HepG2 (cell line): ENCODE data around the gene AADACL4. TPM values are rescaled to one million over a fixed set of nuclear protein-coding genes. Genes with fewer than 3 reads are reported as not detected.

Experiments used
- CHD2 ChIP-seq: IDR thresholded peaks from 2 replicates; pipeline ENCODE4 v1.6.1; 2011; ENCODE audit warnings: low read depth, low read length, improper control_type of control experiment
- ELF3 ChIP-seq: IDR thresholded peaks from 2 replicates; pipeline ENCODE4 v1.6.1; 2016; ENCODE audit warnings: missing genetic modification reagents, missing compliant biosample characterization
- GLI4 ChIP-seq: sonication (generic); formaldehyde crosslinking; IDR thresholded peaks from 2 replicates; pipeline ENCODE4 v1.5.1; 2020; ENCODE audit warnings: missing genetic modification reagents, mild to moderate bottlenecking, moderate library complexity, borderline replicate concordance
- HOXA9 ChIP-seq: sonication (generic); formaldehyde crosslinking; IDR thresholded peaks from 2 replicates; pipeline ENCODE4 v1.8.1; 2022; ENCODE audit warnings: missing genetic modification reagents, mild to moderate bottlenecking, moderate library complexity, borderline replicate concordance
- MEIS1 ChIP-seq: sonication (generic); formaldehyde crosslinking; IDR thresholded peaks from 2 replicates; pipeline ENCODE4 v1.9.0; 2021; ENCODE audit warnings: mild to moderate bottlenecking, missing genetic modification reagents, moderate library complexity, borderline replicate concordance
- PAF1 ChIP-seq: IDR thresholded peaks from 2 replicates; pipeline ENCODE4 v1.6.1; 2016; ENCODE audit warnings: missing genetic modification reagents, missing compliant biosample characterization
- TFE3 ChIP-seq: IDR thresholded peaks from 2 replicates; pipeline ENCODE4 v1.6.1; 2016
- THAP7 ChIP-seq: sonication (generic); formaldehyde crosslinking; IDR thresholded peaks from 2 replicates; pipeline ENCODE4 v1.8.1; 2023; ENCODE audit warnings: mild to moderate bottlenecking, missing genetic modification reagents
- ZFP91 ChIP-seq: sonication (generic); formaldehyde crosslinking; IDR thresholded peaks from 2 replicates; pipeline ENCODE4 v1.9.0; 2022; ENCODE audit warnings: missing genetic modification reagents, mild to moderate bottlenecking, borderline replicate concordance
- ZNF362 ChIP-seq: sonication (generic); formaldehyde crosslinking; IDR thresholded peaks from 2 replicates; pipeline ENCODE4 v1.4.0; 2020; ENCODE audit warnings: missing genetic modification reagents, mild to moderate bottlenecking, borderline replicate concordance
- ZNF407 ChIP-seq: sonication (generic); formaldehyde crosslinking; IDR thresholded peaks from one replicate; pipeline ENCODE4 v1.5.1; 2020; ENCODE audit warnings: mild to moderate bottlenecking, missing genetic modification reagents; ENCODE audit errors: not compliant biosample characterization
- ZNF740 ChIP-seq: sonication (generic); formaldehyde crosslinking; IDR thresholded peaks from 2 replicates; pipeline ENCODE4 v1.4.0; 2020; ENCODE audit warnings: missing genetic modification reagents
- ZNF883 ChIP-seq: sonication (generic); formaldehyde crosslinking; IDR thresholded peaks from 2 replicates; pipeline ENCODE4 v1.5.1; 2020; ENCODE audit warnings: mild to moderate bottlenecking, missing genetic modification reagents; ENCODE audit errors: not compliant biosample characterization
- polyA plus RNA-seq, 8 experiments: library from polyadenylated mRNA; depleted of rRNA in 3 of 8; stranded (reverse) in 7 of 8; unstranded in 1 of 8; fragments of >200 nt; fragmentation: Illumina TruSeq in 4 of 8; extraction: Trizol in 4 of 8; gene quantifications; 2 replicates each; pipeline versions ENCODE4 v1.2.1 to v1.2.3, GENCODE V29; 2011 to 2016; ENCODE audit warnings: low read depth in 4 of 8, missing spikeins in 1 of 8, mixed read lengths in 1 of 8; ENCODE audit not compliant: insufficient read depth in 1 of 8
- total RNA-seq, 5 experiments: library from RNA; depleted of rRNA; stranded (reverse); fragments of >200 nt; fragmentation: Illumina TruSeq; extraction: Trizol; gene quantifications; 2 replicates each; pipeline ENCODE4 v1.2.3, GENCODE V29; 2016; ENCODE audit warnings: low read depth in 1 of 5

The AADACL4 gene
- total and polyA plus RNA-seq, 2 of the 13 experiments (the other 11 are each of a cell fraction or from before 2014, with no cell fraction given), result not detected

GRCh38 chr1:12617901-12618660, 25.8 kb upstream of the AADACL4 start, which contains the start of gene DHRS3 (continued):
- peak; percentile 70 for TF ChIP-seq ZFP91 (CRISPR knock-in tag)
- TF ChIP-seq GLI4 (CRISPR knock-in tag), result 0 out of 2 replicates have a peak, but pooled peaks have one; percentile 5
- 0 out of 2 replicates have a peak, but pooled peaks have one; percentile 27 for TF ChIP-seq ZNF740 (CRISPR knock-in tag)
- TF ChIP-seq HOXA9 (CRISPR knock-in tag), result 0 out of 2 replicates have a peak, but pooled peaks have one; percentile 30
- TF ChIP-seq ELF3 (CRISPR knock-in tag), result 0 out of 2 replicates have a peak, but pooled peaks have one; percentile 15
- TF ChIP-seq THAP7 (CRISPR knock-in tag), result no peak
- TF ChIP-seq ZNF362, result peak; percentile 70; the same call in 1 of the 2 replicates
- TF ChIP-seq ZNF883 (CRISPR knock-in tag), result peak; percentile 15
- no peak; the same call in 1 of the 2 replicates for TF ChIP-seq PAF1
- peak; percentile 6 for TF ChIP-seq ZNF407 (CRISPR knock-in tag)
- peak; percentile 92; the same call in 1 of the 2 replicates for TF ChIP-seq MEIS1 (CRISPR knock-in tag)
- TF ChIP-seq CHD2, result 0 out of 2 replicates have a peak, but pooled peaks have one; percentile 58
- peak; percentile 27; the same call in 1 of the 2 replicates for TF ChIP-seq TFE3 (CRISPR knock-in tag)
